Skeletal muscle tissue (tissue), 4 donors: Measurements from ENCODE around the gene DNAI7. TPM values are rescaled to one million over a fixed set of nuclear protein-coding genes. Genes with fewer than 3 reads are reported as not detected.
A peak's percentile ranks its signal among the peaks of the same experiment; 100 is the strongest.

Source experiments
- H3K27ac ChIP-seq: one replicate; pipeline ENCODE4 v1.7.0; 2013; ENCODE audit warnings: mild to moderate bottlenecking, low read depth, low read length, inconsistent platforms
- H3K27me3 ChIP-seq, 3 donors: one replicate each; pipeline ENCODE4 v1.7.0; 2013; ENCODE audit warnings: low read length in 3 of 3; ENCODE audit not compliant: control insufficient read depth in 3 of 3, insufficient read depth in 3 of 3
- H3K36me3 ChIP-seq, 3 donors: one replicate each; pipeline ENCODE4 v1.7.0; 2013; ENCODE audit warnings: low read length in 3 of 3; ENCODE audit not compliant: control insufficient read depth in 3 of 3, insufficient read depth in 3 of 3
- H3K4me1 ChIP-seq, 3 donors: one replicate each; pipeline ENCODE4 v1.7.0; 2013; ENCODE audit warnings: low read length in 3 of 3, mild to moderate bottlenecking in 3 of 3; ENCODE audit not compliant: control insufficient read depth in 3 of 3, insufficient read depth in 3 of 3
- H3K4me3 ChIP-seq, 3 donors: one replicate each; pipeline ENCODE4 v1.7.0; 2013; ENCODE audit warnings: low read length in 3 of 3
- H3K9ac ChIP-seq, 3 donors: one replicate each; pipeline ENCODE4 v1.7.0; 2013; ENCODE audit warnings: low read length in 3 of 3, mild to moderate bottlenecking in 3 of 3, moderate library complexity in 2 of 3, low read depth in 1 of 3
- H3K9me3 ChIP-seq, 3 donors: one replicate each; pipeline ENCODE4 v1.7.0; 2013; ENCODE audit warnings: low read length in 3 of 3; ENCODE audit not compliant: control insufficient read depth in 3 of 3
- total RNA-seq: library from RNA; depleted of rRNA; stranded (reverse); fragments of >200 nt; gene quantifications from one replicate; pipeline ENCODE4 v1.2.3, GENCODE V29; 2014
- donor health status: Osteomylitis.

Gene DNAI7
- total RNA-seq, 1 donor from 2014 or later = 1.6 TPM

GRCh38 chr12:25087596-25087995, 107.4 kb downstream of the DNAI7 start:
- no peaks in the 10 kb centered on the region for H3K36me3 ChIP-seq
- no peaks in the 10 kb centered on the region for H3K9me3 ChIP-seq
- no peak overlapping the region for H3K9ac ChIP-seq
- H3K27ac ChIP-seq = no peak overlapping the region
- no peaks in the 10 kb centered on the region for H3K27me3 ChIP-seq
- no peaks in the 10 kb centered on the region for H3K4me1 ChIP-seq
- no peak overlapping the region for H3K4me3 ChIP-seq

- no peak overlapping the region for H3K9ac ChIP-seq
- H3K27ac ChIP-seq = no peak overlapping the region
- no peaks in the 10 kb centered on the region for H3K9me3 ChIP-seq
- no peaks in the 10 kb centered on the region for H3K36me3 ChIP-seq
- no peak overlapping the region for H3K4me3 ChIP-seq
- no peaks in the 10 kb centered on the region for H3K4me1 ChIP-seq
- H3K27me3 ChIP-seq = no peaks in the 10 kb centered on the region
Observed at GRCh38 chr12:25084816-25085215, 110.1 kb downstream of the DNAI7 start.

GRCh38 chr12:25083211-25083610, 111.7 kb downstream of the DNAI7 start:
- Histone ChIP-seq H3K4me1 (no peaks in the 10 kb centered on the region), H3K4me3 (no peak overlapping the region), H3K9me3 (no peaks in the 10 kb centered on the region), H3K27me3 (no peaks in the 10 kb centered on the region), H3K9ac (no peak overlapping the region), H3K27ac (no peak overlapping the region), H3K36me3 (no peaks in the 10 kb centered on the region)

- H3K27me3 ChIP-seq = no peaks in the 10 kb centered on the region
- H3K9me3 ChIP-seq = no peaks in the 10 kb centered on the region
- no peaks in the 10 kb centered on the region for H3K36me3 ChIP-seq
- no peak overlapping the region for H3K9ac ChIP-seq
- H3K4me3 ChIP-seq = no peak overlapping the region
- no peaks in the 10 kb centered on the region for H3K4me1 ChIP-seq
- no peak overlapping the region for H3K27ac ChIP-seq
Observed at GRCh38 chr12:25082628-25083027, 112.3 kb downstream of the DNAI7 start.

GRCh38 chr12:25079393-25079792, 115.6 kb downstream of the DNAI7 start:
- Histone ChIP-seq H3K9ac (no peak overlapping the region), H3K9me3 (no peaks in the 10 kb centered on the region), H3K36me3 (no peaks in the 10 kb centered on the region), H3K4me1 (no peaks in the 10 kb centered on the region), H3K4me3 (no peak overlapping the region), H3K27me3 (no peaks in the 10 kb centered on the region), H3K27ac (no peak overlapping the region)

- Histone ChIP-seq H3K9me3 (no peaks in the 10 kb centered on the region), H3K9ac (no peak overlapping the region), H3K36me3 (no peaks in the 10 kb centered on the region), H3K4me3 (no peak overlapping the region), H3K27me3 (no peaks in the 10 kb centered on the region), H3K4me1 (no peaks in the 10 kb centered on the region), H3K27ac (no peak overlapping the region)
Observed at GRCh38 chr12:25074954-25075353, 120.0 kb downstream of the DNAI7 start.

- no peaks in the 10 kb centered on the region for H3K27me3 ChIP-seq
- H3K4me1 ChIP-seq = no peaks in the 10 kb centered on the region
- H3K9ac ChIP-seq = no peak overlapping the region
- no peak overlapping the region for H3K4me3 ChIP-seq
- H3K9me3 ChIP-seq = no peaks in the 10 kb centered on the region
- H3K27ac ChIP-seq = no peak overlapping the region
- H3K36me3 ChIP-seq = no peaks in the 10 kb centered on the region
Observed at GRCh38 chr12:25074113-25074512, 120.8 kb downstream of the DNAI7 start.

GRCh38 chr12:25072906-25073650, 121.9 kb downstream of the DNAI7 start:
- Histone ChIP-seq H3K9ac (no peak overlapping the region), H3K36me3 (no peaks in the 10 kb centered on the region), H3K27me3 (no peaks in the 10 kb centered on the region), H3K27ac (no peak overlapping the region), H3K4me1 (no peaks in the 10 kb centered on the region), H3K9me3 (no peaks in the 10 kb centered on the region), H3K4me3 (no peak overlapping the region)

- no peak overlapping the region for H3K4me3 ChIP-seq
- H3K9me3 ChIP-seq = no peaks in the 10 kb centered on the region
- no peaks in the 10 kb centered on the region for H3K4me1 ChIP-seq
- H3K27me3 ChIP-seq = no peaks in the 10 kb centered on the region
- peak overlapping the region; percentile 54 for H3K27ac ChIP-seq
- no peaks in the 10 kb centered on the region for H3K36me3 ChIP-seq
- no peak overlapping the region for H3K9ac ChIP-seq
Observed at GRCh38 chr12:25071366-25071765, 123.6 kb downstream of the DNAI7 start.

GRCh38 chr12:25069224-25069623, 125.7 kb downstream of the DNAI7 start:
- no peaks in the 10 kb centered on the region for H3K4me1 ChIP-seq
- H3K9ac ChIP-seq = no peak overlapping the region
- no peaks in the 10 kb centered on the region for H3K27me3 ChIP-seq
- no peak overlapping the region for H3K27ac ChIP-seq
- H3K4me3 ChIP-seq = no peak overlapping the region
- peaks cover 0 to 3% (median 0%) of the 10 kb centered on the region in 3 donors for H3K36me3 ChIP-seq
- no peaks in the 10 kb centered on the region for H3K9me3 ChIP-seq
